Thymus (tissue), 11 donors: ENCODE measurements around the gene FBP2. TPM values are rescaled to one million over a fixed set of nuclear protein-coding genes. Genes with fewer than 3 reads are reported as not detected.
"Not testable (repeated sequence)": the region's sequence is repeated elsewhere in the genome, so short reads cannot be mapped to it uniquely, and the experiment has no call there.

Experiments
- DNase-seq, 9 donors: peaks; one replicate each; pipeline ENCODE4 v3.0.0-alpha.2; 2013; ENCODE audit warnings: low spot score in 9 of 9, low read depth in 6 of 9, missing footprints in 1 of 9
- H3K27ac ChIP-seq, 2 donors: one replicate each; pipeline ENCODE4 v1.5.1; 2013; ENCODE audit warnings: control low read depth in 1 of 2, low read depth in 1 of 2, low read length in 1 of 2, mild to moderate bottlenecking in 1 of 2, moderate library complexity in 1 of 2
- H3K27me3 ChIP-seq, 2 donors: one replicate each; pipeline ENCODE4 v1.5.1; 2013; ENCODE audit warnings: low read length in 1 of 2; ENCODE audit not compliant: control insufficient read depth in 2 of 2, insufficient read depth in 1 of 2
- H3K36me3 ChIP-seq, 2 donors: one replicate each; pipeline ENCODE4 v1.5.1; 2013; ENCODE audit warnings: low read length in 1 of 2, mild to moderate bottlenecking in 1 of 2, moderate library complexity in 1 of 2; ENCODE audit not compliant: control insufficient read depth in 2 of 2, insufficient read depth in 2 of 2
- H3K4me1 ChIP-seq, 2 donors: one replicate each; pipeline ENCODE4 v1.5.1; 2013; ENCODE audit warnings: low read length in 2 of 2; ENCODE audit not compliant: control insufficient read depth in 2 of 2, insufficient read depth in 2 of 2
- H3K4me3 ChIP-seq, 2 donors: one replicate each; pipeline ENCODE4 v1.5.1; 2013; ENCODE audit warnings: low read length in 2 of 2, control low read depth in 1 of 2, mild to moderate bottlenecking in 1 of 2
- H3K9me3 ChIP-seq, 2 donors: one replicate each; pipeline ENCODE4 v1.5.1; 2013; ENCODE audit warnings: low read length in 1 of 2, mild to moderate bottlenecking in 1 of 2; ENCODE audit not compliant: control insufficient read depth in 2 of 2, insufficient read depth in 1 of 2
- WGBS: extraction: QIAGEN DNeasy Blood & Tissue Kit; methylation state at CpG from one replicate; pipeline ENCODE4 v1.1.7; 2013; 5-methylcytosine and 5-hydroxymethylcytosine counted together
- polyA plus RNA-seq: library from polyadenylated mRNA; stranded (reverse); fragments of 200-250 nt; gene quantifications from one replicate; pipeline ENCODE4 v1.2.3, GENCODE V29; 2013
- total RNA-seq: library from RNA; stranded (reverse); fragments of 120-200 nt; gene quantifications from one replicate; pipeline ENCODE4 v1.2.4, GENCODE V29; 2013
- donor health status: healthy.

FBP2 gene
- total and polyA plus RNA-seq, 2 donors = 0.32 to 0.38 TPM

GRCh38 chr9:94599102-94599501 is 5.5 kb upstream of the FBP2 start:
- 97% methylated on average over 7 of the region's 7 CpGs for WGBS
- Histone ChIP-seq H3K27me3 (peaks cover 0 to 3% of the 10 kb centered on the region in 2 donors), H3K9me3 (no peaks in the 10 kb centered on the region), H3K4me3 (no peak overlapping the region), H3K36me3 (no peaks in the 10 kb centered on the region), H3K27ac (no peak overlapping the region), H3K4me1 (peaks cover 0 to 7% of the 10 kb centered on the region in 2 donors)
- no peak for DNase-seq

DNA sequence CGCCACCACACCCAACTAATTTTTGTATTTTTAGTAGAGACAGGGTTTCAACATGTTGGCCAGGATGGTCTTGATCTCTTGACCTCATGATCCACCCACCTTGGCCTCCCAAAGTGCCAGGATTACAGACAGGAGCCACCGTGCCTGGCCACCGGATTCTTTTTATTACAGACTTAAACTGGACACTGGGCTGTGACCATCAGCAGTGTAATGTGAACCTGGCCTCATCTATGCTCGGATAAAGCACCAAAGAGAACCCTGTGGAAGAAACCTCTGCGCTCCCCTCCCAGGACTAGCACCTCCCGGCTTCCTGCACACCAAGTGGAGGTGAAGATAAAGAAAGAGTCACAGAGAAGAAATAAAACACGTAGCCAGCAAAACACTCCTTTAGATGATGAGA is 941 bp downstream of the FBP2 start:
- not testable (repeated sequence) for H3K4me1 ChIP-seq, H3K27me3 ChIP-seq, DNase-seq, H3K36me3 ChIP-seq, H3K9me3 ChIP-seq, H3K4me3 ChIP-seq, H3K27ac ChIP-seq
- WGBS = 86% methylated on average over 7 of the region's 7 CpGs

DNA sequence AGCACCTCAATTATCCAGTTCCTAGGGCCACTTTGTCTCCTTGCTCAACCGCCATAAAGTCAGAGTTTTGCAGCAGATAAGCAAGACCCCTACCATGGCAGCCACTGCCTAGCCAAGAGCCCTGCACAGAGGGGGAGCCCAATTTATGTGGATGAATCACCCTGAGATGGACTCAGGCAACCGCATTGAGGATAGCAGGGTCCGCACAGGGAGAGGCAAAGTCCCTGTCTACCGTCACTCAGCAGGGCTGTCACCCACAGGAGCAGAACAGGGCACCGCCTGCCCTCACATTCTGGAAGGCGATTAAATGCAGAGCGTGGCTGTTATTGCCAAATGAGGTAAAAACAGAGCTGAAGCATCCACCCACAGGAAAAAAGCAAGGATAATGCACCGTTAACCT is 1.7 kb downstream of the FBP2 start:
- 96% methylated on average over 8 of the region's 8 CpGs for WGBS
- DNase-seq = no peak
- no peak overlapping the region for H3K27ac ChIP-seq

DNA sequence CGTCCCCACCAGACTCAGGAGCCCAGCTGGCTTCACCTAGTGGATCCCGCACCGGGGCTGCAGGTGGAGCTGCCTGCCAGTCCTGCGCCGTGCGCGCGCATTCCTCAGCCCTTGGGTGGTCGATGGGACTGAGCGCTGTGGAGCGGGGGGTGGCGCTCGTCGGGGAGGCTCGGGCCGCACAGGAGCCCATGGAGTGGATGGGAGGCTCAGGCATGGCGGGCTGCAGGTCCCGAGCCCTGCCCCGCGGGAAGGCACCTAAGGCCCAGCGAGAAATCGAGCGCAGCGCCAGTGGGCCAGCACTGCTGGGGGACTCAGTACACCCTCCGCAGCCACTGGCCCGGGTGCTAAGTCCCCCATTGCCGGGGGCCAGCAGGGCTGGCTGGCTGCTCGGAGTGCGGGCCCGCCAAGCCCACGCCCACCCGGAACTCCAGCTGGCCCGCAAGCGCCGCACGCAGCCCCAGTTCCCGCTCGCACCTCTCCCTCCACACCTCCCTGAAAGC is 2.5 kb downstream of the FBP2 start:
- DNase-seq, H3K36me3 ChIP-seq: not testable (repeated sequence)
- WGBS = 73% methylated on average over 37 of the region's 38 CpGs

More for the DNA sequence above, 1.7 kb downstream of the FBP2 start:
- Histone ChIP-seq H3K27me3 (peaks cover 0 to 8% of the 10 kb centered on the region in 2 donors), H3K36me3 (no peaks in the 10 kb centered on the region), H3K4me1 (no peaks in the 10 kb centered on the region), H3K9me3 (no peaks in the 10 kb centered on the region), H3K4me3 (no peak overlapping the region)

GRCh38 chr9:94588681-94589080 is 4.9 kb downstream of the FBP2 start:
- Histone ChIP-seq H3K36me3 (no peaks in the 10 kb centered on the region), H3K4me3 (no peak overlapping the region), H3K4me1 (peaks cover 0 to 8% of the 10 kb centered on the region in 2 donors), H3K27ac (no peak overlapping the region), H3K9me3 (no peaks in the 10 kb centered on the region), H3K27me3 (peaks cover 0 to 10% of the 10 kb centered on the region in 2 donors)
- WGBS = 87% methylated on average over 9 of the region's 9 CpGs
- no peak for DNase-seq

More for the DNA sequence above, 2.5 kb downstream of the FBP2 start:
- H3K27ac ChIP-seq, H3K4me3 ChIP-seq, H3K27me3 ChIP-seq, H3K4me1 ChIP-seq, H3K9me3 ChIP-seq: not testable (repeated sequence)

GRCh38 chr9:94586814-94587213 is 6.8 kb downstream of the FBP2 start:
- WGBS = 76% methylated on average over 9 of the region's 9 CpGs
- Histone ChIP-seq H3K4me1 (peaks cover 0 to 8% of the 10 kb centered on the region in 2 donors), H3K4me3 (no peak overlapping the region), H3K36me3 (no peaks in the 10 kb centered on the region), H3K9me3 (no peaks in the 10 kb centered on the region), H3K27me3 (peaks cover 0 to 7% of the 10 kb centered on the region in 2 donors), H3K27ac (peak overlapping the region in 1 of 2 donors; percentile 1)
- no peak for DNase-seq

DNA sequence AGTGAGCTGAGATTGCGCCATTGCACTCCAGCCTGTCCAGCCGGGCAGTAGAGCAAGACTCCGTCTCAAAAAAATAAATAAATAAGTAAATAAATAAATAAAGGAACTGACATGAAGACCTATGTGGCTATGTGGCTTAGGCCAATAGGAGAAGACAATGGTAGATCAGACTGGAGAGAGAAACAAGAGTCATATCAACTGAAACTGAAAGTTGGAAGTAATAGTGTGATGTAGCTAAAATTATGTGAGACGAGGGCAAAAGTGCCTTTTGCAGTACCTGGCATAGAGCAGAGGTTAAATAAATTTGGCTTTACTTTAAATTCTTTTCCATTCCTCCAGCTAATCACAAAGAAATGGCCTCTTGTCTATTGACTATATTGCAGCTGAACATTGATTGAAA is 7.3 kb downstream of the FBP2 start:
- Histone ChIP-seq H3K9me3 (no peaks in the 10 kb centered on the region), H3K27me3 (peaks cover 0 to 7% of the 10 kb centered on the region in 2 donors), H3K27ac (no peak overlapping the region), H3K4me3 (no peak overlapping the region), H3K36me3 (no peaks in the 10 kb centered on the region), H3K4me1 (peaks cover 0 to 8% of the 10 kb centered on the region in 2 donors)
- WGBS = 81% methylated on average over 4 of the region's 4 CpGs
- DNase-seq = no peak

- Histone ChIP-seq H3K4me1 (peaks cover 0 to 8% of the 10 kb centered on the region in 2 donors), H3K36me3 (no peaks in the 10 kb centered on the region), H3K27me3 (peaks cover 0 to 7% of the 10 kb centered on the region in 2 donors), H3K4me3 (no peak overlapping the region), H3K9me3 (no peaks in the 10 kb centered on the region), H3K27ac (peak overlapping the region in 1 of 2 donors; percentile 30)
- peak in 1 of 9 donors; percentile 26 for DNase-seq
- 49% methylated on average over 6 of the region's 6 CpGs for WGBS
These were observed 9.1 kb downstream of the FBP2 start for GRCh38 chr9:94584555-94584954.

GRCh38 chr9:94581728-94582127 is 11.9 kb downstream of the FBP2 start:
- peaks cover 0 to 2% of the 10 kb centered on the region in 2 donors for H3K27me3 ChIP-seq
- 93% methylated on average over 5 of the region's 5 CpGs for WGBS
- no peaks in the 10 kb centered on the region for H3K36me3 ChIP-seq
- peaks cover 0 to 8% of the 10 kb centered on the region in 2 donors for H3K4me1 ChIP-seq
- H3K9me3 ChIP-seq = no peaks in the 10 kb centered on the region
- H3K27ac ChIP-seq = no peak overlapping the region
- no peak overlapping the region for H3K4me3 ChIP-seq
- DNase-seq = no peak
